HEK293 (cell line): Measurements from ENCODE around the gene HPCA.

Source experiments
- CTCF ChIA-PET: fragments of 350-600 bp; formaldehyde crosslinking; extraction: SDS; loops from one replicate; lab custom pipeline; 2021; ENCODE audit warnings: antibody characterized with exemption; lab: Yijun Ruan, JAX
- POLR2A ChIA-PET: fragments of 300-600 bp; formaldehyde crosslinking; extraction: SDS; loops from one replicate; lab custom pipeline; 2020; ENCODE audit warnings: antibody characterized with exemption, inconsistent platforms; lab: Yijun Ruan, JAX
- H3K27ac ChIP-seq: fragments of 200-500 bp; sonication (Bioruptor generic); 2 replicates; pipeline ENCODE4 v1.5.1; 2014; ENCODE audit warnings: low read depth, low read length, control low read depth, inconsistent platforms; ENCODE audit errors: extremely low read depth
- H3K36me3 ChIP-seq, 2 experiments: fragments of 200-500 bp in 1 of 2; sonication (Bioruptor generic) in 1 of 2; 1 replicate in 1 of 2; 2 replicates in 1 of 2; pipeline ENCODE4 v1.5.1; 2014 to 2017; ENCODE audit warnings: inconsistent platforms in 2 of 2, low read length in 2 of 2; ENCODE audit not compliant: control insufficient read depth in 2 of 2, insufficient read depth in 1 of 2
- H3K4me1 ChIP-seq: fragments of 200-500 bp; sonication (Bioruptor generic); 2 replicates; pipeline ENCODE4 v1.5.1; 2014; ENCODE audit warnings: mild to moderate bottlenecking, low read length, inconsistent platforms; ENCODE audit not compliant: control insufficient read depth, insufficient read depth
- H3K4me3 ChIP-seq: 2 replicates; pipeline ENCODE4 v1.5.1; 2011; ENCODE audit warnings: low read depth, mild to moderate bottlenecking, control low read depth, low read length, moderate library complexity
- H3K9me3 ChIP-seq: fragments of 200-500 bp; sonication (Bioruptor generic); 2 replicates; pipeline ENCODE4 v1.5.1; 2014; ENCODE audit warnings: low read depth, low read length, inconsistent platforms; ENCODE audit not compliant: control insufficient read depth, insufficient read depth
- GLIS1 ChIP-seq: fragments of 450-650 bp; formaldehyde crosslinking; IDR thresholded peaks from 2 replicates; pipeline ENCODE4 v1.5.1; 2016; ENCODE audit warnings: missing biosample characterization, missing genetic modification characterization
- HOXA7 ChIP-seq: sonication (generic); formaldehyde crosslinking; IDR thresholded peaks from 2 replicates; pipeline ENCODE4 v1.8.1; 2022; ENCODE audit warnings: missing genetic modification reagents, borderline replicate concordance
- KLF10 ChIP-seq: fragments of 450-650 bp; IDR thresholded peaks from 2 replicates; pipeline ENCODE4 v1.5.1; 2018; ENCODE audit warnings: missing biosample characterization, mild to moderate bottlenecking, missing genetic modification characterization
- KLF9 ChIP-seq: fragments of 450-650 bp; formaldehyde crosslinking; IDR thresholded peaks from 2 replicates; pipeline ENCODE4 v1.5.1; 2016; ENCODE audit warnings: missing biosample characterization, missing genetic modification characterization, low read depth
- OVOL3 ChIP-seq: fragments of 450-650 bp; formaldehyde crosslinking; IDR thresholded peaks from 2 replicates; pipeline ENCODE4 v1.5.1; 2016; ENCODE audit warnings: missing biosample characterization, missing genetic modification characterization
- REPIN1 ChIP-seq: fragments of 450-650 bp; formaldehyde crosslinking; IDR thresholded peaks from 2 replicates; pipeline ENCODE4 v1.5.1; 2017; ENCODE audit warnings: missing biosample characterization, missing genetic modification characterization, low read depth
- SALL2 ChIP-seq: fragments of 450-650 bp; formaldehyde crosslinking; IDR thresholded peaks from 2 replicates; pipeline ENCODE4 v1.5.0; 2017; ENCODE audit warnings: missing biosample characterization, mild to moderate bottlenecking, missing genetic modification characterization, borderline replicate concordance
- SETDB1 ChIP-seq: IDR thresholded peaks from one replicate; pipeline ENCODE4 v1.6.1; 2017; ENCODE audit warnings: mild to moderate bottlenecking, low read length, moderate library complexity, mixed read lengths; ENCODE audit not compliant: insufficient read length
- SP7 ChIP-seq: fragments of 450-650 bp; formaldehyde crosslinking; IDR thresholded peaks from 2 replicates; pipeline ENCODE4 v1.5.1; 2016; ENCODE audit warnings: missing biosample characterization, missing genetic modification characterization
- TRIM28 ChIP-seq: IDR thresholded peaks from 2 replicates; pipeline ENCODE4 v1.6.1; 2011; ENCODE audit warnings: low read length, control low read depth, borderline replicate concordance
- WT1 ChIP-seq: fragments of 450-650 bp; formaldehyde crosslinking; IDR thresholded peaks from 2 replicates; pipeline ENCODE4 v1.5.1; 2016; ENCODE audit warnings: missing biosample characterization, missing genetic modification characterization
- ZBTB1 ChIP-seq: fragments of 450-650 bp; formaldehyde crosslinking; IDR thresholded peaks from 2 replicates; pipeline ENCODE4 v1.5.1; 2016; ENCODE audit warnings: missing biosample characterization, missing genetic modification characterization
- ZBTB17 ChIP-seq: fragments of 450-650 bp; formaldehyde crosslinking; IDR thresholded peaks from 2 replicates; pipeline ENCODE4 v1.5.1; 2016; ENCODE audit warnings: missing biosample characterization, missing genetic modification characterization
- ZNF10 ChIP-seq: fragments of 450-650 bp; formaldehyde crosslinking; IDR thresholded peaks from 2 replicates; pipeline ENCODE4 v1.5.1; 2017; ENCODE audit warnings: missing biosample characterization, missing genetic modification characterization
- ZNF114 ChIP-seq: fragments of 450-650 bp; formaldehyde crosslinking; IDR thresholded peaks from 2 replicates; pipeline ENCODE4 v1.5.0; 2017; ENCODE audit warnings: missing biosample characterization, missing genetic modification characterization
- ZNF121 ChIP-seq: fragments of 450-650 bp; formaldehyde crosslinking; IDR thresholded peaks from 2 replicates; pipeline ENCODE4 v1.5.1; 2016; ENCODE audit warnings: missing biosample characterization, missing genetic modification characterization
- ZNF133 ChIP-seq: fragments of 450-650 bp; formaldehyde crosslinking; IDR thresholded peaks from 2 replicates; pipeline ENCODE4 v1.5.1; 2016; ENCODE audit warnings: missing biosample characterization, missing genetic modification characterization
- ZNF138 ChIP-seq: fragments of 450-650 bp; formaldehyde crosslinking; IDR thresholded peaks from 2 replicates; pipeline ENCODE4 v1.5.1; 2016; ENCODE audit warnings: missing biosample characterization, missing genetic modification characterization, borderline replicate concordance
- ZNF140 ChIP-seq: fragments of 450-650 bp; formaldehyde crosslinking; IDR thresholded peaks from 2 replicates; pipeline ENCODE4 v1.5.1; 2016; ENCODE audit warnings: missing biosample characterization, missing genetic modification characterization
- ZNF16 ChIP-seq: fragments of 450-650 bp; formaldehyde crosslinking; IDR thresholded peaks from 2 replicates; pipeline ENCODE4 v1.5.1; 2016; ENCODE audit warnings: low read depth, missing biosample characterization, missing genetic modification characterization
- ZNF341 ChIP-seq: fragments of 450-650 bp; formaldehyde crosslinking; IDR thresholded peaks from 2 replicates; pipeline ENCODE4; 2016; ENCODE audit warnings: low read depth, missing biosample characterization, missing genetic modification characterization
- ZNF354C ChIP-seq: fragments of 450-650 bp; formaldehyde crosslinking; IDR thresholded peaks from 2 replicates; pipeline ENCODE4 v1.5.1; 2016; ENCODE audit warnings: missing biosample characterization, missing genetic modification characterization, low read depth, borderline replicate concordance
- ZNF366 ChIP-seq: fragments of 450-650 bp; formaldehyde crosslinking; conservative IDR thresholded peaks from 2 replicates; pipeline ENCODE4 v1.5.1; 2016; ENCODE audit warnings: missing biosample characterization, missing genetic modification characterization
- ZNF48 ChIP-seq: fragments of 450-650 bp; formaldehyde crosslinking; IDR thresholded peaks from 2 replicates; pipeline ENCODE4 v1.5.1; 2016; ENCODE audit warnings: missing biosample characterization, missing genetic modification characterization
- ZNF548 ChIP-seq: fragments of 450-650 bp; formaldehyde crosslinking; IDR thresholded peaks from 2 replicates; pipeline ENCODE4 v1.5.1; 2016; ENCODE audit warnings: missing biosample characterization, missing genetic modification characterization
- ZNF558 ChIP-seq: fragments of 450-650 bp; formaldehyde crosslinking; IDR thresholded peaks from 2 replicates; pipeline ENCODE4 v1.5.1; 2016; ENCODE audit warnings: missing biosample characterization, missing genetic modification characterization
- ZNF654 ChIP-seq: fragments of 450-650 bp; formaldehyde crosslinking; IDR thresholded peaks from 2 replicates; pipeline ENCODE4 v1.5.1; 2016; ENCODE audit warnings: low read depth, missing biosample characterization, missing genetic modification characterization
- ZNF658 ChIP-seq: fragments of 450-650 bp; formaldehyde crosslinking; IDR thresholded peaks from 2 replicates; pipeline ENCODE4; 2016; ENCODE audit warnings: missing biosample characterization, missing genetic modification characterization
- ZNF776 ChIP-seq: fragments of 450-650 bp; formaldehyde crosslinking; IDR thresholded peaks from 2 replicates; pipeline ENCODE4 v1.5.0; 2017; ENCODE audit warnings: missing biosample characterization, missing genetic modification characterization, borderline replicate concordance
- ZNF791 ChIP-seq: fragments of 450-650 bp; formaldehyde crosslinking; IDR thresholded peaks from 2 replicates; pipeline ENCODE4 v1.5.1; 2016; ENCODE audit warnings: missing biosample characterization, missing genetic modification characterization
- ZSCAN16 ChIP-seq: fragments of 450-650 bp; formaldehyde crosslinking; IDR thresholded peaks from 2 replicates; pipeline ENCODE4 v1.5.1; 2016; ENCODE audit warnings: missing biosample characterization, missing genetic modification characterization
- TF ChIP-seq, protein P1 (sequence below): fragments of 450-650 bp; formaldehyde crosslinking; IDR thresholded peaks from 2 replicates; pipeline ENCODE4 v1.5.1; 2016; ENCODE audit warnings: missing biosample characterization, missing genetic modification characterization
- TF ChIP-seq, protein P2 (sequence below): fragments of 450-650 bp; formaldehyde crosslinking; IDR thresholded peaks from 2 replicates; pipeline ENCODE4 v1.5.1; 2016; ENCODE audit warnings: missing biosample characterization, missing genetic modification characterization
- TF ChIP-seq, protein P3 (sequence below): fragments of 450-650 bp; formaldehyde crosslinking; IDR thresholded peaks from 2 replicates; pipeline ENCODE4 v1.5.1; 2016; ENCODE audit warnings: missing biosample characterization, missing genetic modification characterization
- TF ChIP-seq, protein P4 (sequence below): fragments of 450-650 bp; formaldehyde crosslinking; IDR thresholded peaks from 2 replicates; pipeline ENCODE4 v1.5.1; 2017; ENCODE audit warnings: missing biosample characterization, missing genetic modification characterization

The HPCA gene

DNA sequence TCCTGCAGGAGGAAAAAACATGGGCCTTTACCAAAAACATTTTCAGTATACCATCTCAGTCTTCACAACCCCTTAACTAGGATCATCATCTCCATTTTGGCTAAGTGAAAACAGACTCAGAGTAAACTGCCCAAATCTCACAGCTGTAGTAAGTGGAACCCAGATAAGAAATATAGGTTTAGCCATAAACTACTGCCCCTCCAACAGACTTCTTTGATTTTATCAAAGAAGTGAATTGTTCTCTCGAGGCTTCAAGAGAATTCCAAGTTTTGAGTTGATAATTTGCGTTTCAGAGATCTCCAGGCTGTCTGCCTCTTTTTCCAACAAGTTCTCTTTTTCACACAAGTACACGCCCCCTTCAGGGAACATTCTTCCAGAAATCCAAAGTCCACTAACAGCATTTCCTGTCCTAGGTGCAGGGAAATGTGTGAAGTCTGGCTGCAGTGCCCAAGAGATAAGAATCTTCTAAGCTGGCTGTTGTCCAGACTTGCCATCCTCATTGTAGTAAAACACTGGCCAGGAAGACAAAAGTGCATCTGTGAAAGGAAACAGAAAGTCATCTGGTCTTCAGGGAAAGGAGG is 47.5 kb downstream of the HPCA start:
- POLR2A ChIA-PET: interaction anchor here (0.6 to 1.1 kb wide), 3 partner anchors 31 to 147 kb away, joined by 3 to 7 read pairs (median 5); partner anchors contain the start of genes AZIN2 and RNF19B
- CTCF ChIA-PET: interaction anchor here (0.6 to 6.8 kb wide), 31 partner anchors 10 to 484 kb away, joined by 3 to 71 read pairs (median 4); partner anchors contain the start of gene HPCA
- 0 out of 2 replicates have a peak, but pooled peaks have one; percentile 24 for TF ChIP-seq KLF9 (tag by site-specific recombination)
- TF ChIP-seq, protein P1, sequence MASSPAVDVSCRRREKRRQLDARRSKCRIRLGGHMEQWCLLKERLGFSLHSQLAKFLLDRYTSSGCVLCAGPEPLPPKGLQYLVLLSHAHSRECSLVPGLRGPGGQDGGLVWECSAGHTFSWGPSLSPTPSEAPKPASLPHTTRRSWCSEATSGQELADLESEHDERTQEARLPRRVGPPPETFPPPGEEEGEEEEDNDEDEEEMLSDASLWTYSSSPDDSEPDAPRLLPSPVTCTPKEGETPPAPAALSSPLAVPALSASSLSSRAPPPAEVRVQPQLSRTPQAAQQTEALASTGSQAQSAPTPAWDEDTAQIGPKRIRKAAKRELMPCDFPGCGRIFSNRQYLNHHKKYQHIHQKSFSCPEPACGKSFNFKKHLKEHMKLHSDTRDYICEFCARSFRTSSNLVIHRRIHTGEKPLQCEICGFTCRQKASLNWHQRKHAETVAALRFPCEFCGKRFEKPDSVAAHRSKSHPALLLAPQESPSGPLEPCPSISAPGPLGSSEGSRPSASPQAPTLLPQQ (tag by site-specific recombination): no peak
- TF ChIP-seq ZNF121 (tag by site-specific recombination): no peak
- TF ChIP-seq ZNF48 (tag by site-specific recombination): no peak
- 0 out of 2 replicates have a peak, but pooled peaks have one; percentile 2 for TF ChIP-seq ZNF654 (tag by site-specific recombination)
- no peak for TF ChIP-seq GLIS1 (tag by site-specific recombination)
- no peak for TF ChIP-seq ZNF10
- TF ChIP-seq REPIN1 (tag by site-specific recombination): no peak
- no peak for TF ChIP-seq ZNF558 (tag by site-specific recombination)
- peak; percentile 52; the same call in 1 of the 2 replicates for TF ChIP-seq ZNF366 (tag by site-specific recombination)
- TF ChIP-seq, protein P2, sequence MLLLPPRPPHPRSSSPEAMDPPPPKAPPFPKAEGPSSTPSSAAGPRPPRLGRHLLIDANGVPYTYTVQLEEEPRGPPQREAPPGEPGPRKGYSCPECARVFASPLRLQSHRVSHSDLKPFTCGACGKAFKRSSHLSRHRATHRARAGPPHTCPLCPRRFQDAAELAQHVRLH (tag by site-specific recombination): no peak
- no peak for TF ChIP-seq SALL2
- no peak for TF ChIP-seq ZNF140 (tag by site-specific recombination)
- no peak for TF ChIP-seq HOXA7
- TF ChIP-seq ZNF16 (tag by site-specific recombination): no peak
- no peak for TF ChIP-seq ZNF776 (tag by site-specific recombination)
- no peak for TF ChIP-seq ZNF138 (tag by site-specific recombination)
- no peak for TF ChIP-seq ZBTB1 (tag by site-specific recombination)
- TF ChIP-seq ZNF354C (tag by site-specific recombination): no peak
- peak; percentile 53; the same call in 1 of the 2 replicates for TF ChIP-seq TRIM28
- TF ChIP-seq ZNF658 (tag by site-specific recombination): no peak
- TF ChIP-seq WT1 (tag by site-specific recombination): no peak
- TF ChIP-seq SP7 (tag by site-specific recombination): no peak
- TF ChIP-seq OVOL3 (tag by site-specific recombination): no peak
- no peak for TF ChIP-seq SETDB1
- no peak for TF ChIP-seq ZNF341 (tag by site-specific recombination)
- 0 out of 2 replicates have a peak, but pooled peaks have one; percentile 32 for TF ChIP-seq KLF10 (tag by site-specific recombination)
- TF ChIP-seq ZNF133 (tag by site-specific recombination): no peak
- TF ChIP-seq ZNF548 (tag by site-specific recombination): no peak
- TF ChIP-seq ZSCAN16 (tag by site-specific recombination): no peak
- no peak for TF ChIP-seq ZNF114 (tag by site-specific recombination)
- TF ChIP-seq ZBTB17 (tag by site-specific recombination): peak; percentile 38; the same call in 1 of the 2 replicates
- TF ChIP-seq, protein P3, sequence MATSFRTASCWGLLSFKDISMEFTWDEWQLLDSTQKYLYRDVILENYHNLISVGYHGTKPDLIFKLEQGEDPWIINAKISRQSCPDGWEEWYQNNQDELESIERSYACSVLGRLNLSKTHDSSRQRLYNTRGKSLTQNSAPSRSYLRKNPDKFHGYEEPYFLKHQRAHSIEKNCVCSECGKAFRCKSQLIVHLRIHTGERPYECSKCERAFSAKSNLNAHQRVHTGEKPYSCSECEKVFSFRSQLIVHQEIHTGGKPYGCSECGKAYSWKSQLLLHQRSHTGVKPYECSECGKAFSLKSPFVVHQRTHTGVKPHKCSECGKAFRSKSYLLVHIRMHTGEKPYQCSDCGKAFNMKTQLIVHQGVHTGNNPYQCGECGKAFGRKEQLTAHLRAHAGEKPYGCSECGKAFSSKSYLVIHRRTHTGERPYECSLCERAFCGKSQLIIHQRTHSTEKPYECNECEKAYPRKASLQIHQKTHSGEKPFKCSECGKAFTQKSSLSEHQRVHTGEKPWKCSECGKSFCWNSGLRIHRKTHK (tag by site-specific recombination): no peak
- TF ChIP-seq ZNF791: no peak
- TF ChIP-seq, protein P4, sequence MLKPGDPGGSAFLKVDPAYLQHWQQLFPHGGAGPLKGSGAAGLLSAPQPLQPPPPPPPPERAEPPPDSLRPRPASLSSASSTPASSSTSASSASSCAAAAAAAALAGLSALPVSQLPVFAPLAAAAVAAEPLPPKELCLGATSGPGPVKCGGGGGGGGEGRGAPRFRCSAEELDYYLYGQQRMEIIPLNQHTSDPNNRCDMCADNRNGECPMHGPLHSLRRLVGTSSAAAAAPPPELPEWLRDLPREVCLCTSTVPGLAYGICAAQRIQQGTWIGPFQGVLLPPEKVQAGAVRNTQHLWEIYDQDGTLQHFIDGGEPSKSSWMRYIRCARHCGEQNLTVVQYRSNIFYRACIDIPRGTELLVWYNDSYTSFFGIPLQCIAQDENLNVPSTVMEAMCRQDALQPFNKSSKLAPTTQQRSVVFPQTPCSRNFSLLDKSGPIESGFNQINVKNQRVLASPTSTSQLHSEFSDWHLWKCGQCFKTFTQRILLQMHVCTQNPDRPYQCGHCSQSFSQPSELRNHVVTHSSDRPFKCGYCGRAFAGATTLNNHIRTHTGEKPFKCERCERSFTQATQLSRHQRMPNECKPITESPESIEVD (tag by site-specific recombination): peak; percentile 26; the same call in 1 of the 2 replicates

More for the DNA sequence above, 47.5 kb downstream of the HPCA start:
- no peak overlapping the region for H3K27ac ChIP-seq
- H3K36me3 ChIP-seq: peaks cover 0 to 36% of the 10 kb centered on the region in 2 experiments
- H3K4me1 ChIP-seq: no peaks in the 10 kb centered on the region
- H3K9me3 ChIP-seq: no peaks in the 10 kb centered on the region
- no peak overlapping the region for H3K4me3 ChIP-seq
